UCSD-AML1 (cell line): ENCODE results near the gene C5orf63.
A peak's percentile ranks its signal among the peaks of the same experiment; 100 is the strongest.
"Not testable (repeated sequence)": the region's sequence is repeated elsewhere in the genome, so short reads cannot be mapped to it uniquely, and the experiment has no call there.

ENCODE experiments used
- DNase-seq: peaks from one replicate; lab custom pipeline; 2025; ENCODE audit not compliant: unreplicated experiment; lab: John Stamatoyannopoulos, UW

C5orf63 gene

DNA sequence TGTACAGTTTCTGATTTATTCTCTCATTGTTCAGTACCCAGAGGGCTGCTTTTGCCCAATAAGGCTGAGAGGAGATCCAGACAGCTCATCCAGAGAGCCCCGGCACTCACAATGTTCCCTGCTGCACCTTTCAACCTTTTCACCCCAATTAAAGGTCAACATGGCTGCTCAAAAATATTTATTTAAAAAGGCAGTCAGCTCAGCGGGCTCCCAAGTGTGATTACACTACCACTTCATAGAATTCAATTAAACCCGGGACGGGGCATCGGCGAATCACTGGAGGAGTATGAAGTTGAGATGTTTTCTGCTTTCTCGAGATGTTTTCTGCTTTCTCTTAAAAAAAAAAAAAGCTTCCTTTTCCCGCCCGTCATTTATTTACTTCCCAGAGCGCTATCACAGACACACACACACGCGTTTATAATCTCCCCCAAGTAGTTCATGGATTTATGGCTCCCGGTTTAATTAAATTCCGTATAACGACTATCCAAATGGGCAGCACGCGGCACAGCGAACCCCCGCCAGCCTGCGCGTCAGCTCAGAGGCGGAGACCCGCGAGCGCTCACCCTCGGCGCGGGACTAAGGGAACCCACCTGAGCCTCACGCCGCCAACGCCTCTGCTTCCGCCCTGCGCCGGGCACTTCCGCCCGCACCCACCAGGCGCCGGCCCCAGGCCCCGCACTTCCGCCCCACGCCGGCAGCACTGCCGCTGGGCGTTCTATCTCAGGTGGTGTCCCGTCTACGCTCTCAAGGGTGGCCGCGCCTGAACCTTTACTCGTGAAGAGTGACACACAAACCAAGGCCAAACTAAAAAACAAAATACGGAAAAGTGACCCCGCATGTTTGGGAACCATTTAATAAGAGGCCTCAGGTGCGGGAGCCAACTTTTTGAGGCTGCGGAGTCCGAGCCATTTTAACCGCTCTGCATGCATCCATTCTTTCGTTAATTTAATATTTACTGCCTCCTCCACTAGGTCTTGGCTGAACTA is at the start of gene C5orf63:
C5orf63 (minus strand) TSS at position 642 of the 986 bp plus-strand sequence. CDS start 14,507 bp downstream, outside the sequence.
- no peak for DNase-seq

DNA sequence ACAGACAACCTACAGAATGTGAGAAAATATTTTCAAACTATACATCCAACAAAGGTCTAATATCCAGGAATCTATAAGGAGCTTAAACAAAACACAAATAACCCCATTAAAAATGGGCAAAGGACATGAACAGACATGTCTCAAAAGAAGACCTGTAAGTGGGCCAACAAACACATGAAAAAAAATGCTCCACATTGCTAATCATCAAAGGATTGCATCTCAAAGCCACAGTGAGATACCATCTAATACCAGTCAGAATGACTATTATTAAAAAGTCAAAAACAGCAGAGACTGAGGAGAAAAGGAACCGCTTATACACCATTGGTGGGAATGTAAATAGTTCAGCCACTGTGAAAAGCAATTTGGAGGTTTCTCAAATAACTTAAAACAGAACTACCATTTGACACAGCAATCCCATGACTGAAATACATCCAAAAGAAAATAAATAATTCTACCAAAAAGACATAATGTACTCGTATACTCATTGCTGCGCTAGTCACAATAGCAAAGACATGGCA is 39.1 kb upstream of the C5orf63 start:
- DNase-seq = no peak

DNA sequence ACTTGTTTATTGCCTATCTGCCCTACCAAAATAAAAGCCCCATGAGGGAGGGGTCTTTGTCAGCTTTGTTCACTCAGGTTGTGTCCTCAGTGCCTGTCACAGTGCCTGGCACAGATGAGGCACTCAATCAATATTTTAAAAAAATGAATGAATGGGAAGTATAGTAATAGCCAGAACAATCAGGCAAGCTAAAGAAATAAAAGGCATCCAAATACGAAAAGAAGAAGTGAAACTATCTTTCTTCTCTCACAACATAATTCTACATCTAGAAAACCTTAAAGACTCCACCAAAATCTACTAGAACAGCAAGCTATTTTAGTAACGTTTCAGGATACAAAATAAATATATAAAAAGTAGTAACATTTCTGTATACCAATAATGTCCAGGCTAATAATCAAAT is 37.8 kb upstream of the C5orf63 start:
- DNase-seq = no peak

DNA sequence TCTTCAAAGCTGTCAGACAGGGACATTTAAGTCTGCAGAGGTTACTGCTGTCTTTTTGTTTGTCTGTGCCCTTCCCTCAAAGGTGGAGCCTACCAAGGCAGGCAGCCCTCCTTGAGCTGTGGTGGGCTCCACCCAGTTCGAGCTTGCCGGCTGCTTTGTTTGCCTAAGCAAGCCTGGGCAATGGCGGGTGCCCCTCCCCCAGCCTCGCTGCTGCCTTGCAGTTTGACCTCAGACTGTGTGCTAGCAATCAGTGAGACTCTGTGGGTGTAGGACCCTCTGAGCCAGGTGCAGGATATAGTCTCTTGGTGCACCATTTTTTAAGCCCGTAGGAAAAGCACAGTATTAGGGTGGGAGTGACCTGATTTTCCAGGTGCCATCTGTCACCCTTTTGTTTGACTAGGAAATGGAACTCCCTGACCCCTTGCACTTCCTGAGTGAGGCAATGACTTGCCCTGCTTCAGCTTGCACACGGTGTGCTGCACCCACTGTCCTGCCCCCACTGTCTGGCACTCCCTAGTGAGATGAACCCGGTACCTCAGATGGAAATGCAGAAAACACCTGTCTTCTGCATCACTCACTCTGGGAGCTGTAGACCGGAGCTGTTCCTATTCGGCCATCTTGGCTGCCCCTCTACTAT is 35.4 kb upstream of the C5orf63 start:
- not testable (repeated sequence) for DNase-seq

DNA sequence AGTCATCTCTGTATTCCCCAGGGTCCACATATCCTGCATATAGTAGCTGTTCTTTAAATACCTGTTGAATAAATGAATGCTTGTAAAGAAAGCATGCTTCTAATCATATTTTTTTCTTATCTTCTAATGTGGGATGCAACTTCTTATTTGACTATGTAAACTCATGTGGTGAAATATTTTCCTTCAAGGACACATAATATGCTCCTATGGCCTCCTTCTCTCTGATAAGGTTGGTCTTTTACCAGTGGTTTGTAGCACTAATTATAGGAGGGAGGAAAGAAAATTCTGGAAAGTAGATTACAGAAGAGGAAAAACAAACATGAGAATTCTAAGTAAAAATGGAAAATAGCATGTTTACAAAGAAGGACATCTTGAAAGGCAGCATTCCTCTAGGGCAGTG is 28.6 kb upstream of the C5orf63 start:
- DNase-seq = no peak

DNA sequence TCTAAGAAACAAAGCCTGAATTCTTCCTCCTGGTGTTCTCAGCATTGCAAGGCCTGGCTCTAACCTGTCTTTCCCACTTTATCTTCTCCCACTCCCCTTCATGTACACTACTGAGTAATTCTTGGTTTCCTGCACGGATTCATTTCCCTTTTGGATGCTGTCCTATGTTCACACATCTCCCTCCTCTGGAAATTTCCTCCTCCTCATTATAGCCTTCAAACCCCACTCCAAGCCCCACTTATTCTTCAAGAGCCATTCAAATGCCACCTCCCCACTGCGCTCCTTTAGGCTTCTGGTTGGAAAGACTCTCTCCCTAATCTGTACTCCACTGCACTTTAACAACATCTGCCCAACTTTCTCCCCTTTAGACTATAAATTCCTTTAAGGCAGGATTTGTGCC is 28.2 kb upstream of the C5orf63 start:
- DNase-seq = no peak

DNA sequence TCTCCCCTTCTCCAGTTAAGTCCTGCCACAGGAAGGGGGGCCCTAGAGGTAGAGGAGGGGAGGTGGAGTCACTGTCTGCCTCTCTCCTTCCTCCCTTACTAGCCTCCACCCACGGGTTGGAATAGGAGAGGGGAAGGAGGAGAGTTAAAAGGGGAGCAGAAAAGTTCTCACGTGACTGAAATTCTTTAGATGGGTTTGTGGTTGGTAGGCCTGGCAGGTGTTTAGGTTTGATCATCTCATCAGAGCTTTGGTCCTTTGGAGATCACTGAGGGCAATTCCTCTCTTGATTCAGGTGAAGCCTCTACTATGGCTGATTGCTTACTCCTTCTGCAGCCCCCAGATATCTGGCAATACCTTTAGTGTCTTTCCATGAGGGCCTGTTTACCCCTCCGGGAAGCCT is 24.9 kb upstream of the C5orf63 start:
- no peak for DNase-seq

DNA sequence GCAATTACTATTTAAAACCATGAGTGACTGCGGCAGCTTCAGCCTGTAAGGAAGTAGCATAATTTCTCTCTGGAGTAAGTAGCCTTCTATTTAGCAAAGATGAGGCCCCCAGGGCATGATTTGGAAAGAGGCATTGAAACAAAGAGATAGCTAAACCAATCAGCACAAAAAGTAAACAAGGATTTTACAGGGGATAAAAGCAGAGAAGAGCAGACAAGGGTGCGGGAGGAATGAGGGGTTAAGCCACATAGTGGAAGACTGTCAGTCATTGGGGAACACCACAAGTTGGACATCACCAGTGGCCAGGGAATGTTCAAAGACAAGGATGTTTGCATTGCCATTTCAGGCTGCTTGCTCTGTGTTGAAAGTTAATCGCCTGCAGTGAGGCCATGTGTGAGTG is 24.0 kb upstream of the C5orf63 start:
- DNase-seq = no peak

DNA sequence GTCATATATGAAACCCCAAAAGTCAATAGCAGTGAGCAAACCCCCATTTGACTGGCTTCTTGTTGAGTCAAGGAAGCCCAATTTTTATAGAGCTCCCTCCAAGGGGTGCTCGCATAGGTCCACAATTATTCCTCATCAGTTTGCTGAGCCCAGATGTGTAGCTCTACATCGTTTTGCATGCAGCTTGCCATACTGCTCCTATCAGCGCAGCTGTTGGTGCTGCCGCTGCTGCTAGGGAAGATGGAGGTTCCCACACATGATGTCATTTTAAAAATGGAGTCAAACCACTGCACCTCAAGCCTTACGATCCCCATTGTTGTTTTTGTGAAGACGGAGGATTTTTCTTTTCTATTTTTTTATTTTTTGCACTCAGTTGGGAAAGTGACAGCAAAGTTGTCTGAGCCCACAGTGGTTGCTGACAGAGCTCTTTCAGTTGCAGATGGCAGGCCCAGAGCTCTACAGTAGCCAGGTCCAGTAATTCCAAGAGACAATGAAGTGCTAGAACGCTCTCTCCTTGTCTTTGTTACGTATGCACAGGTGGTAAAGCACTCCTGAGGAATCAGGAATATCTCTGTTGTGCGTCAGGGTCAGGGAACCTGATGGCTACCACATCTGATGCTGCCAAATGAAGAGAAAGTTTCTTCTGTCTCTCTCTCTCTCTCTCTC is 23.2 kb upstream of the C5orf63 start:
- DNase-seq = no peak

DNA sequence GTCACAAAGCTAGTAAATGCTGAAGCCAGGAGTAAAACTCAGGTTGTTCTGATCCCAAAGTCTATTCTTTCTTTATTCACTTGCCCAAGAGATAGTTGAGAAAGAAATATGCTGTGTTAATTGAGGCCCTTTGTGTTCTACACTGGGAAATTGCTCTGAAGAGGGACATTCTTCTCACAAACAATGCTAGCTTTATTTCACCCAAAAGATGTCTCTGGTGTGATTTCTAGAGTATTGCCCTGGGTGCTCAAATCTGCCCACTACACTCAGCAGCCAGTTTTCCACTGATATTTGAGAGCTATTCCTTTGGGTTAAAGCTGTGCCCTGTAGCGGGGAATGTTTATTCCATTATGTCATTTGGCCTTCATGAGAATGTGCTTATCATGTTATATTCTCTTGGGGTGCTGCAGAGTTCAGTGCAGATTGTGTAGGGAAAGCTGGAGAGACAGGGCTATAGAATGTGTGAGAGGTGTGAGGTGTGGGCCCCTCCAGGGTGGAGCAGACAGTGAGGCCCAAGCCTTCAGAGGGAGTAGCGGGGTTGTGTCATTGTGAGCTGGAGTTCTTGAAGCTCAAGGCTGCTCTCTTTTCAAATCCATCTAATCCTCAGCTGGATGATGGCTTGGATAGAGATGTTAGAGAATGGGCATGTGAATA is 21.0 kb upstream of the C5orf63 start:
- DNase-seq = no peak

DNA sequence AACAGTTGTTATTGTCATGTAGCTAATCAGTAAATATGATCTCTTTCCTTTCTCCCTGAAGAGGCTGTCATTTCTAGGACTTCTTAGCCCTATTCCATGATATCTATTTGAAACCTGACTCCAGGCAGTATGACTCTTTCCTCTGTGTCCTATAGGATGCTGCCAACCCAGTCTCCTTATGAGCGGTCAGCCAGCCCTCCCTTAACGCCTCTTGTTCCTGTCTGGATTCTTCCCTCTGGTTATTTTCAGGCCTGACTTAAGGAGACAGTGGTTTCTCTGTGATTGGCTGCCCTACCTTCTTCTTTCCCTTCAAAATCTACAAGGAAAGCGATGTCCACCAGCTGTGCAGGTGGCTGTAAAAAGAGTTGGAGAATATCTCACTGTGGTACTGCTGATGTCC is 19.4 kb upstream of the C5orf63 start:
- no peak for DNase-seq

DNA sequence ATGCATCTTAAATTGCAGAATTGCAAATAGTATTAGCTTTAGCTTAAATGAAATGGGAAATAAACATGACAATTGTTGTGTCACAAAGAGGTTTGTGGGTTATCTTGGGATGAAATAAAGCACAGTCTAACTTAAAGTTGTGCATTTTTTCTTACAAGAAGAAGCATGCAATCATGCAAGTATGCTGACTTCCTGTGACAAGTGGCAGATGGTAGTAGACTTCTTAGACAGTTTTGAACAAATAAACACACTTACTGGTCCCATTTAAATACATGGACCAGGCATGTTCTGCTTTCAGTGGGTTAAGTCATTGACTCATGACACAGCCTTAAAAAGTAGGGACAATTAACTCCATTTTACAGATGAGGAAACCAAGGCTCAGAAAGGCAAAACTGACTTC is 15.9 kb upstream of the C5orf63 start:
- no peak for DNase-seq

DNA sequence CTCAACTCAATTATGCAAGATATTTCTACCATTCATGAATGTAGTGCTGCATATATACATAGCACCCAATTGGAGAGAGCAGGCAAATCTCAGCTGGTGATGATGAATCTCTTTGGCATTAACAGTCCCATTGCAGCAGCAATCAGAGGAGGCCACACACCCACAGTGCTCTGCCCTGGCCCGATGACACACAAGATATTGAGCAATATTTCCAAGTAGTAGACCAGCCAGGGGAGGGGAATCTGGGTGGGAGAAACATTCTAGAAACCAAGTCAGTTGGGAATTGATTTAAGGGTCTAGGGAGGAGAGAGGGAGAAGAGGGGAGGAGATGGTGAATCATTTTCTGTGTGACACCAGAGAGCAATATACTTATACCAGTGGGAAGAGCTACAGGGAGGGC is 14.9 kb upstream of the C5orf63 start:
- no peak for DNase-seq

DNA sequence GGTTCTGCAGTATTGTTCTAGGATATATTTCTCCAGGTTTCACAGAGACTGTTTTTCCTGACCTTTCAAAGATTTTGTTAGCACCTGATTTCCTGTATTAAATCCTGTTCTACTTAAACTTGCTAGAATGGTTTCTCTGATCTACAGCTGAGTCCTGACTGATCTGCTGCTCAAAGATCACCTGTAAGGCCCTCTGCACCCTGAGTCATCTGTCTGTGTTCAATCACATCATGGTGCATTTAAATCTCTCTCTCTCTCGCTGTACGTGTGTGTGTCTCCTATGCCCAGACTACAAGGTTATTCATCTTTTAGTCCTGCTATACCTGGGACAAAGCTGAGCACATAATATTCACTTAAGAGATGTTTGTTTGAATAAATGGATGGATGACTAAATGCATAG is 13.3 kb upstream of the C5orf63 start:
- no peak for DNase-seq

DNA sequence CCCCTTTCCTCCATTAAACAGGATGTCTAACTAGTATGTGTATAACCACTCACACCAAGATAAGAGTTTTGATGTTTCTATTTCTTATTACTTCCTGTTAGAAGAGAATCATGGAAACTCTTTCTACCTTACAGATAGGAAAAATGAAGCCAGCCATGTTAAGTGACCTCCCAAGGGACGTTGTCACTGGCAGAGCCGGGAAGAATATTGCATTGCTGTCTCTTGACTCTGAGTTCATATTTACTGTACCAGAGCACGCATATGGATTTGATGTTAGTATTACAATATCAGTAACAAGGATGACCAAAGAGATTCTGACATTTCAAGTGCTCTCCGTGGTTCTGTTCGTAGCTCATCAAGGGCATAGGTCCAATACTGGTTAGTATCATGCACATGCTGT is 12.5 kb upstream of the C5orf63 start:
- no peak for DNase-seq

DNA sequence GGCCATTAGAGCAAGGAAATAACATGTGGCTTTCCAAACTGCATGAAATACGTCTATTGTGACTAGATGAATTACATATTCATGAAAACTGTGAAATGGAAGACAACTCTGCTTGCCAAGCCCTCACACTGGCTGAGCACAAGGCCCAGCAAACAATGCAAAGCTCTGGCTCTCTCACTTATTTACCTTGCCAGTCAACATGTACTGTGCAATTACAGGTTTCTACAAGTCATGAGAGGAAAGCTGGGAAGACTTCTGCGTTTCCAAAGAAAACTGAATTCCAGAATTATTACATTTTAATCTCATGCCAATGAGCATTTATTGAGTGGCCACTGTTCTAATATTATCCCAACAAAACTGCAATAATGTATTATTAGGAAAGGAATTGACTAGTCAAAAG is 12.1 kb upstream of the C5orf63 start:
- DNase-seq = no peak

DNA sequence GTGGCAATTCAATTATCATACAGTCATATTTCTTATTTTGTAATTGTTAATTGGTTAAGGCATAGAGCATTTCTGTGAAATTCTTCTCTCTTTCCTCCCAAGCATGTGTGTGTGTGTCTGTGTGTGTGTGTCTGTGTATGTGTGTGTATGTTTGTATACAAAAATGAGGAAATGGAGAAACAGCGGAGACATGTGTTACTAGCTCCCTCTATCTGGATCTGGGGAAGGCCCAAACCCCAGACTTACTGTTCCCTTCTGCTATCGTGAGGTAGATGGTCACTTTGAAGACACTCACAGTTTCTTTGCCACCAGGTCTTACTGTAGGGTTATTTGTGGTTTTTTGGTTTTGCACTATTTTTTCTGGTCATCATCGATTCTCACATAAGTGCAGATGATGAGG is 11.4 kb upstream of the C5orf63 start:
- no peak for DNase-seq

DNA sequence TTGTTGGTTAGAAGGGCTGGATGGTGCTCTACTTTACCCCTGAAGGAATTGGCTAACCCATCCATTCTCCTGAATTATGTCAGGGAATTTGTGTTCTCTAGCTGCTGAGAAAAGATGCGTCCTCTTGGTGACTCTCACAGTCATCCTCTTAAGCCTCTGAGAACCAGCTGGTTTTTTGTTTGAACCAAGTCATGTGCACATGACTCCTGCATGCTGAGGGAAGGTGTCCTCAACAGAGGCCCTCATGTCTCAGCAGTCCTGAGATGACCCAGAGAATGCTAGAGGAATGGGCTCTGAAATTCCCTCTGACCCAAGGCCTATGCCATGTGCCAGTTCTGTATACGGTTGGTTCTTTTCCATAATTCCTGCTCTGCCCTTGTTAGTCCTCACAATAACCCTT is 10.4 kb upstream of the C5orf63 start:
- no peak for DNase-seq

DNA sequence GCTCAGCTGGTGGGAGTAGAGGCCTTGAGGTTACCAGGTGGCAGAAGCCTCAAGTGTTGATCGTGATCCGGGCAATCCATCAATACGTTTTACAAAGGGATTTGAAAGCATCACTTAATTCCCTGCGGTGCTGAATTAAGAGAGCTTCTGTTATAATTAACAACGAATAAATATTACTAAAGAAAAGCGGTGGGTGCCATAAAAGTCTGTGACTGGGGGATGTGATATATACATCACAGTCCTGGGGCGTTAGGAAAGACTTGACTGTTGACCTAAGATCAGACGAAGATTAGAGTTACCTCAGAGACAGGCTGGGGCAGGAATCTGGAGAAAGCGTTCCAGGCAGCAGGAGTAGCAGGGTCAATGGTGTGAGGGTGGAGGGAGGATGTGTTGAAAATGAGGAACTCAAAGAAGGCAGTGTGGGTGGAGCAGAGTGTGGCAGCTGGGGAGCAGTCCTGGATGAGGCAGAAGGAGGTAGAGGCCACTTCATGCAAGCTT is 6.7 kb upstream of the C5orf63 start:
- peak; percentile 27 for DNase-seq

DNA sequence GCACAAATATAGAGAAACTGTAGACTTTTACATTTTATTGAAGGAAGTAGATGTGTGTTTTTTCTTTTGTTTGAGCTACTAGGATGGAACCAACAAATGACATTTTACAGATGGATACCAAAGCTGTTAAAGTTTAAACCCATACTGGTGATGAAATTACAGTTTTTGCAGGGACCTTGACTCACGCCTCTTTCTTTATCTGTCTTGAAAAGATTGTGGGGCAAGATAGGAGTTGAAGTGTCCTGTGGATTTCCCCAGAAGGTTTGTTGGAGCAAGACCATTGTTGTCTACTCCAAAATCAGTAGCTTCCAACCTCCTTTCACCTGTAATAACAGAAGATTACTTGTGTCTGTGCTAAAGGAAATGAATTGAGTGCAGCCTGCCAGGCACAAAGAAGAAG is 4.1 kb upstream of the C5orf63 start:
- DNase-seq = no peak
